Natural killer cell (primary cell): ENCODE results near the gene CLDN12. TPM values are rescaled to one million over a fixed set of nuclear protein-coding genes. Genes with fewer than 3 reads are reported as not detected.
"Not testable (repeated sequence)": the region's sequence is repeated elsewhere in the genome, so short reads cannot be mapped to it uniquely, and the experiment has no call there.

ENCODE experiments used
- ATAC-seq, 3 donors: fragments of 150-1000 bp in 2 of 3; fragments of 200-7000 bp in 1 of 3; cut with Tn5 transposase; 1 replicate in 1 of 3; 2 replicates in 2 of 3; pipeline ENCODE4 v1.10.0; 2021; ENCODE audit warnings: mild to moderate bottlenecking in 2 of 3, moderate library complexity in 2 of 3
- DNase-seq, 2 donors: peaks; one replicate each; pipeline versions ENCODE4 v3.0.0 to v3.0.0-alpha.2; 2013 to 2021; ENCODE audit warnings: mixed read lengths in 1 of 2
- H3K27ac ChIP-seq: one replicate; pipeline ENCODE4 v1.5.1; 2013; ENCODE audit warnings: mild to moderate bottlenecking, low read length
- H3K27me3 ChIP-seq: one replicate; pipeline ENCODE4 v1.6.1; 2013; ENCODE audit warnings: low read length; ENCODE audit not compliant: control insufficient read depth, insufficient read depth
- H3K36me3 ChIP-seq: one replicate; pipeline ENCODE4 v1.6.1; 2013; ENCODE audit warnings: low read length; ENCODE audit not compliant: control insufficient read depth, insufficient read depth
- H3K4me1 ChIP-seq: one replicate; pipeline ENCODE4 v1.6.1; 2013; ENCODE audit warnings: low read length; ENCODE audit not compliant: control insufficient read depth, insufficient read depth
- H3K4me3 ChIP-seq: one replicate; pipeline ENCODE4 v1.5.1; 2013; ENCODE audit warnings: low read length
- H3K9me3 ChIP-seq: one replicate; pipeline ENCODE4 v1.6.1; 2013; ENCODE audit warnings: low read length; ENCODE audit not compliant: control insufficient read depth, insufficient read depth
- H3K27ac Mint-ChIP-seq, 2 donors: one replicate each; pipeline ENCODE4 v1.8.0; 2022; ENCODE audit warnings: mild to moderate bottlenecking in 2 of 2, mixed read lengths in 2 of 2, moderate library complexity in 1 of 2
- H3K27me3 Mint-ChIP-seq, 2 donors: one replicate each; pipeline ENCODE4 v1.8.0; 2022; ENCODE audit warnings: low read depth in 2 of 2, mixed read lengths in 2 of 2
- H3K36me3 Mint-ChIP-seq: one replicate; pipeline ENCODE4 v1.8.0; 2022; ENCODE audit warnings: mixed read lengths
- H3K4me1 Mint-ChIP-seq, 2 donors: one replicate each; pipeline ENCODE4 v1.8.0; 2022; ENCODE audit warnings: mixed read lengths in 2 of 2
- H3K4me3 Mint-ChIP-seq: one replicate; pipeline ENCODE4 v1.8.0; 2022; ENCODE audit warnings: mild to moderate bottlenecking, moderate library complexity, mixed read lengths
- H3K9me3 Mint-ChIP-seq, 2 donors: one replicate each; pipeline ENCODE4 v1.8.0; 2022; ENCODE audit warnings: mixed read lengths in 2 of 2
- WGBS: methylation state at CpG from one replicate; pipeline ENCODE4 v1.1.7; 2013; ENCODE audit warnings: missing lambda C conversion rate; ENCODE audit not compliant: insufficient coverage; 5-methylcytosine and 5-hydroxymethylcytosine counted together
- intact Hi-C: fragments of 100-400 bp; cut with micrococcal nuclease; formaldehyde crosslinking; loops from one replicate; pipeline ENCODE4 v1.14.2; 2022
- total RNA-seq, 4 donors: library from RNA; stranded (reverse); fragments of 120-200 nt in 1 of 4; gene quantifications; one replicate each; pipeline versions ENCODE4 v1.2.3 to v1.2.4, GENCODE V29; 2013 to 2022
- TF ChIP-seq, protein P1 (sequence below): fragments of 200-600 bp; IDR thresholded peaks from one replicate; pipeline ENCODE4 v1.8.0; 2022; ENCODE audit warnings: antibody characterized with exemption

CLDN12 gene
- total RNA-seq, 3 donors from 2014 or later (not counting 1 experiment from before 2014, with no cell fraction given) = 0.68 to 0.86 (median 0.71) TPM

DNA sequence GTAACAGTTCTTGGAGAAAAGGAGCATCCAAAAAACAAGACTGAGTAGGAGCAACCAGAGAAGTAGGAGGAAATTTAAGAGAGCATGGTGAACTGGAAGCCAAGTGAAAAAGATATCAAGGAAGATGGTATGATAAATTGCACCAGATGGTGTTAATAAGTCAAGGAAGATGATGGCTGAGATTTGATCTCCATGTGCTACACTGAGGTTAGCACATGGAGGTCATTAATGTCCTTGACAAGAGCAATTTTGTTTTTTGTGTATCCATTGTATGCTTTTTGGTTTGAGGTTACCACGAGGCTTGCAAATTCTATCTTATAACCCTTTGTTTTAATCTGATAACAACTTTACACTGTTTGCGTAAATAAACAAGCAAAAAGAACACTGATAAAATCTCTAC, 54.8 kb downstream of the CLDN12 start:
- TF ChIP-seq, protein P1, sequence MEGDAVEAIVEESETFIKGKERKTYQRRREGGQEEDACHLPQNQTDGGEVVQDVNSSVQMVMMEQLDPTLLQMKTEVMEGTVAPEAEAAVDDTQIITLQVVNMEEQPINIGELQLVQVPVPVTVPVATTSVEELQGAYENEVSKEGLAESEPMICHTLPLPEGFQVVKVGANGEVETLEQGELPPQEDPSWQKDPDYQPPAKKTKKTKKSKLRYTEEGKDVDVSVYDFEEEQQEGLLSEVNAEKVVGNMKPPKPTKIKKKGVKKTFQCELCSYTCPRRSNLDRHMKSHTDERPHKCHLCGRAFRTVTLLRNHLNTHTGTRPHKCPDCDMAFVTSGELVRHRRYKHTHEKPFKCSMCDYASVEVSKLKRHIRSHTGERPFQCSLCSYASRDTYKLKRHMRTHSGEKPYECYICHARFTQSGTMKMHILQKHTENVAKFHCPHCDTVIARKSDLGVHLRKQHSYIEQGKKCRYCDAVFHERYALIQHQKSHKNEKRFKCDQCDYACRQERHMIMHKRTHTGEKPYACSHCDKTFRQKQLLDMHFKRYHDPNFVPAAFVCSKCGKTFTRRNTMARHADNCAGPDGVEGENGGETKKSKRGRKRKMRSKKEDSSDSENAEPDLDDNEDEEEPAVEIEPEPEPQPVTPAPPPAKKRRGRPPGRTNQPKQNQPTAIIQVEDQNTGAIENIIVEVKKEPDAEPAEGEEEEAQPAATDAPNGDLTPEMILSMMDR = no peak
- DNase-seq (no peak), ATAC-seq (no peak)
- no peaks in the 10 kb centered on the region for H3K36me3 ChIP-seq
- Mint-ChIP-seq H3K4me3 (no peak overlapping the region), H3K27me3 (peaks cover 10 to 16% of the 10 kb centered on the region in 2 donors), H3K4me1 (peaks cover 9 to 10% of the 10 kb centered on the region in 2 donors), H3K36me3 (no peaks in the 10 kb centered on the region), H3K9me3 (no peaks in the 10 kb centered on the region), H3K27ac (no peak overlapping the region)
- no peaks in the 10 kb centered on the region for H3K4me1 ChIP-seq
- no CpG with 5 or more reads among the region's 2 CpGs for whole genome bisulfite sequencing
- H3K27me3 ChIP-seq = no peaks in the 10 kb centered on the region
- H3K27ac ChIP-seq = no peak overlapping the region
- H3K9me3 ChIP-seq = no peaks in the 10 kb centered on the region
- intact Hi-C loops = loop anchor here (5.0 kb wide), 1 partner anchor 1989 kb away; the partner anchor contains the start of gene GATAD1
- no peak overlapping the region for H3K4me3 ChIP-seq

DNA sequence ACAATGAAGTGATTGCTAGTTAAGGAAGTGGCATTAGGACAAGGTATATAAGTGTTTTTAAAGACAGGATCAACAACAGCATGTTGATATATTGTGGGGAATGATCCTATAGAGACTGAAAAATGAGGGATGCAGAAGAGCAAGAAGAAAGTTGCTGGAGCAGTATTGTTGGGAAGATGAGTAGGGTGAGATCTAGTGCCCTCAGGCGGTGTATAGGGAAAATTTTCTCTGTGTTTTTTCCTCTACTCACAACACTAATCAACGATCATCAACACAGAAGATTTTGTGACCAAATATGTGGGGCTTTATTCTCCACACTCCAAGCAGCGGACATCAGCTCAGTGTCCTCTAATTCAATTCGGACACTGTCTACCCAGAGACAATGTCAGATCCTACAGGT, 56.6 kb downstream of the CLDN12 start:
- intact Hi-C loops = loop anchor here (5.0 kb wide), 1 partner anchor 1987 kb away; the partner anchor contains the start of gene GATAD1
- DNase-seq = no peak
- WGBS = 89% methylated on average over 4 of the region's 4 CpGs

DNA sequence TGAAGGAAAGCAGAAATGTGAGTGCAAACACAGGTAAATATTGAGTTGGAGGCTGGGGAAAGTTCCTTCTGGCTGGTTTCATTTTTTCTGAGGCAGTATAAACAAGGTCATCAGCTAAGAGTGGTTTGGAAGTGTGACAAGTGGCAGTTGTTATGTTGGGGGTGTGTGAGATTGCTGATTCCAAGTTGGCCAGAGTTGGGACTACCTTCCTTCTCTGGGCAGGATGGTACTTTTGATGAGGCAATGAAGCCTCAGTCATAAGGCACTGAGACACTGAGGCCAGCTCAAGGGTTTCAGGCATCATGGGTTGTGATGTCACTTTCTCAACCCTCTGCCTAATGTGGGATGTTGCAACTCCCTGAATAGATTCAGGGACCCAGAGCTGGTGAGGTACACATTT, 58.0 kb downstream of the CLDN12 start:
- Mint-ChIP-seq H3K27me3 (peaks cover 0 to 7% of the 10 kb centered on the region in 2 donors), H3K27ac (no peak overlapping the region), H3K4me3 (no peak overlapping the region), H3K4me1 (peaks cover 6 to 11% of the 10 kb centered on the region in 2 donors), H3K9me3 (peaks cover 2 to 3% of the 10 kb centered on the region in 2 donors), H3K36me3 (no peaks in the 10 kb centered on the region)
- TF ChIP-seq, protein P1 = no peak
- H3K9me3 ChIP-seq = peaks cover 7% of the 10 kb centered on the region
- no peaks in the 10 kb centered on the region for H3K4me1 ChIP-seq
- H3K36me3 ChIP-seq = no peaks in the 10 kb centered on the region
- ATAC-seq (peak in 1 of 3 donors; percentile 17), DNase-seq (no peak)
- intact Hi-C loops = no loop called here
- no peak overlapping the region for H3K27ac ChIP-seq
- no peaks in the 10 kb centered on the region for H3K27me3 ChIP-seq
- no peak overlapping the region for H3K4me3 ChIP-seq

More for the DNA sequence above, 56.6 kb downstream of the CLDN12 start:
- no peaks in the 10 kb centered on the region for H3K27me3 ChIP-seq
- H3K27me3 Mint-ChIP-seq = peaks cover 10 to 16% of the 10 kb centered on the region in 2 donors
- H3K4me1 ChIP-seq = no peaks in the 10 kb centered on the region
- H3K36me3 ChIP-seq = no peaks in the 10 kb centered on the region
- H3K27ac ChIP-seq = no peak overlapping the region
- TF ChIP-seq, protein P1 = no peak
- no peak for ATAC-seq
- H3K4me3 ChIP-seq = no peak overlapping the region
- H3K36me3 Mint-ChIP-seq = no peaks in the 10 kb centered on the region
- H3K9me3 ChIP-seq = peaks cover 7% of the 10 kb centered on the region
- H3K9me3 Mint-ChIP-seq = peaks cover 2 to 3% of the 10 kb centered on the region in 2 donors
- no peak overlapping the region for H3K4me3 Mint-ChIP-seq
- no peak overlapping the region for H3K27ac Mint-ChIP-seq
- H3K4me1 Mint-ChIP-seq = peaks cover 15 to 18% of the 10 kb centered on the region in 2 donors

DNA sequence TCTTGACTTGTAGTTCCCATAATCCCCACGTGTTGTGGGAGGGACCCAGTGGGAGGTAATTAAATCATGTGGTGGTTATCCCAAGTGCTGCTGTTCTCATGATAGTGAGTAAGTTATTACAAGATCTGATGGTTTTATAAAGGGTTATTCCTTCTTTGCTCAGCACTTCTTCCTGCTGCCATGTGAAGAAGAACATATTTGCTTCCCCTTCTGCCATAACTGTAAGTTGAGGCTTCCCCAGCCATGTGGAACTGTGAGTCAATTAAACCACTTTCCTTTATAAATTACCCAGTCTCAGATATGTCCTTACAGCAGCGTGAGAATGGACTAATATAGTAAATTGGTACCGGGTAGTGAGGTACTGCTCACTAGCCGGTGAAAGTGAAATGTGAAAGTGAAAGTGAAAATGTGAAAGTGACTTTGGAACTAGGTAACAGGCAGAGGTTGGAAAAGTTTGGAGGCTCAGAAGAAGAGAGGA, 59.9 kb downstream of the CLDN12 start:
- 11% methylated on average over 4 of the region's 4 CpGs for WGBS
- intact Hi-C loops, H3K27me3 Mint-ChIP-seq, H3K9me3 ChIP-seq, H3K9me3 Mint-ChIP-seq, H3K36me3 ChIP-seq, H3K36me3 Mint-ChIP-seq, H3K27ac ChIP-seq, H3K4me1 ChIP-seq, H3K27me3 ChIP-seq: not testable (repeated sequence)
- H3K27ac Mint-ChIP-seq = peak overlapping the region; percentile 22 to 81
- ATAC-seq (peak; percentile 51 to 76 (median 67)), DNase-seq (peak in 1 of 2 donors; percentile 59)
- H3K4me3 ChIP-seq = peak overlapping the region; percentile 26
- H3K4me3 Mint-ChIP-seq = peak overlapping the region; percentile 60
- peaks cover 6 to 11% of the 10 kb centered on the region in 2 donors for H3K4me1 Mint-ChIP-seq

Other genes with a start within 250 kb of the CLDN12 start
- gene STEAP1, start 249.0 kb upstream of the CLDN12 start, total RNA-seq = not detected
- under 1 TPM in 2 of 3 donors, not detected in 1; 0.05 to 0.16 TPM for gene STEAP2, start 191.7 kb upstream of the CLDN12 start, total RNA-seq
- under 1 TPM in 1 of 3 donors, not detected in 2; 0.13 TPM for gene CFAP69, start 158.3 kb upstream of the CLDN12 start, total RNA-seq
- not detected for gene FAM237B, start 82.2 kb upstream of the CLDN12 start, total RNA-seq
- gene GTPBP10, start 56.7 kb upstream of the CLDN12 start, total RNA-seq = 10 to 100 TPM; 15.2 to 19.6 (median 19.2) TPM
- gene PTTG1IP2, start 66.2 kb downstream of the CLDN12 start, total RNA-seq = not detected
- 10 to 100 TPM in 1 of 3 donors, 1 to 10 TPM in 2; 1.2 to 12.5 (median 1.9) TPM for gene CDK14, start 192.9 kb downstream of the CLDN12 start, total RNA-seq